Central memory CD4-positive, alpha-beta T cell (primary cell): ENCODE measurements around the gene SMG7.
A peak's percentile ranks its signal among the peaks of the same experiment; 100 is the strongest.

Source experiments
- DNase-seq: peaks from one replicate; pipeline ENCODE4 v3.0.0; 2022

Gene SMG7

DNA sequence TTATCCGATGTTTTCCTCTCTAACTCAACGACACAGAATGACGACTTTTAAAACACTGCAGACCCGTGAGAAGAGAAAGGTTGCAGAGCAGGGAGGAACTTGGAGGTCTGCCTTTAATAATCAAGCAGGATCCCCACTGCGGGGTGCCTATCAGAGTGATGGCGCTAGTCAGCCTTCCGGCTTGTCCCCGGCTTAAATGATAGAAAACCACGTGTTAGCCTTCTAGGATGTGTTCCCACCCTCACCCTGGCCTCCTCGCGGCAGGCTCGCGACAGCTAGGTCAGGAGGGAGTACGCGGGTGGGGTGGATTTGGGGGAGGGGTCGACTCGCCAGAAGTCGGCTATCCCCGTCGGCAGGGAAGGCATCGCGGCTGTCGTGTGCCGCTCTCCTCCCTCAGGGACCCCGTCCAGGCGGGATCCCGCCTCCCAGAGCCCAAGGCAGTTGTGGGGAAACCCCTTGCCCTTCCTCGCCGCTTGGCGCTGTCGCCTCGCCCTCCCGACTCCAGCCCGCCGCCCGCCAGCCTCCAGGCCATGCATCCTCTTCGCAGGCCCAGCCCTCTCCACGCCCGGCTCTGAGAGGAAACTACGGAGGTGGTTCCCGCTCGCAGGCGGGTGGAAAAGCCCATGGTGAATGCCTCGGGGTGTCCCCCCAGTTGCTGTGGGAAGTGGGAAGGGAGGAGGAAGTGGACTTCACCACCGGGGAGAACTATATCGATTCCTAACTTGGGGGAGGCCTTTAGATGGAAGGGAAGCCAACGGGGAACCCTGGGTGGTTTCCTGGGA is 1.1 kb upstream of the SMG7 start:
- DNase-seq, result peak; percentile 64

DNA sequence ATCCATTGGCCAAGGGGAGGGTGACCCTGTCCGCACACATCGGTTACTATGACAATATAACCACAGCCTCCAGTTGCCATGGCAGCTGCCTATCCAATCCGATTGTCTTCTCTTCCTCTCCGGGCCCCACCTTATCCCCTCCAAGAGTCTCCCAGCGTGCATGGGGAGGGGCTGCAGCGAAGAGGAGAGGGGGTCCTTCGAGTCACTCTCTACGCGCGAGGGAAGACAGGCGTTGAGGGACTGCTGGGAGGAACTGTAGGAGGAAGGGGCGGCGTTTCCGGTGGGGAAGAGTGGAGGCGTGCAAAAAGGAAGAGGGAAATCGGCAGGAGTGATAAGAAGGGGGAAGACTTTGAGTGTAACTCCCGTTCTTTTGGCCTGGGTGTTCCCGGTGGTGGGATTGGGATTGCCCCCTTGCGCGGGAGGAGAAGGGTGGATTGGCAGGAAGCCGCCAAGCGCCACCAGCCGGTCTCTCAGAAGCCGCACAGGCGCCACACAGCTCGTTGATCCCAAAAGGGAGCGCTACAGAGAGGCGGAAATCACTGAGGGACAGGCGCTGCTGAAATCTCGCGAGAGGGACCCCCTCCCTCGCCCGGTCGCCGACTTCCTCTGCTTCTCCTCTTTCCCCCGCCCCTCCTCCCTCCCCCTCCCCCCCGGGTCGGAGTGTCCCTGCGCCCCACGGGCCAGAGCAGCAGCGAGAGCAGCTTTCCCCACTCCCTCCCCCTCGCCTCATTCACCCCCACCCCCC is 384 bp upstream of the SMG7 start:
- DNase-seq, result peak; percentile 95

DNA sequence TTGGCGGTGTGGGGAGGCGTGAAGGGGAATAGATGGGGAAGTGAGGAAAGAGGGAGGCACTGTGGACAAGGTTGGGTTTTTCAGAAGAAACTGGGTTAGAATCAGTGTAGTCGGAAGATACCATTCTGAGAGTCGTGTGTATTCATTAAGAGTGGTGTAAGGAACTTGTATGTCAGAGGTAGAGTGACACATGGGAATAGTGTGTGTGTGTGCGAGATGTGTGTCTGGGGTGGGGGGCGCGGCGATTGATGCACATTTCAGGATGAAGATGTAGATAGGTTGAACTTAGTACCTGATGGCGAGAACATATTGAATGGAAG is 878 bp downstream of the SMG7 start:
- DNase-seq, result no peak

DNA sequence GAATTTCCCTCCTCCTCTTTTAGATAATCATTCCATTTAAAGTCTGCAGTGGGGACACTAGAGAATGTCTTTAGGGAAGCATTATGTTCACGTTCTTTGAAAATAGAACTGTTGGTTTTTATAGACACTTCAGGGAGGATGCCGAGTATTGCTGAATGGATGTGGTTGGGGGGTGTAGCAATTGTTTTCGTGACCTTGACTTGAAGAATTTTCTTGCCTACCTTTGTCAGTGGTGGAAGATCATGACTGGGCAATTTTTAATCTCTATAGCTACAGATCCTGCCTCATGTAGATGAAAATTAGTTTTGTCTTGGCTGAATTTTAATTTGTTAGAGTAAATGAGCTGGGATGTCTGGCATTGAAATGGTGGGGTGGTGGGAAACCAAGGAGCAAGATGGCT is 3.8 kb downstream of the SMG7 start:
- no peak for DNase-seq

DNA sequence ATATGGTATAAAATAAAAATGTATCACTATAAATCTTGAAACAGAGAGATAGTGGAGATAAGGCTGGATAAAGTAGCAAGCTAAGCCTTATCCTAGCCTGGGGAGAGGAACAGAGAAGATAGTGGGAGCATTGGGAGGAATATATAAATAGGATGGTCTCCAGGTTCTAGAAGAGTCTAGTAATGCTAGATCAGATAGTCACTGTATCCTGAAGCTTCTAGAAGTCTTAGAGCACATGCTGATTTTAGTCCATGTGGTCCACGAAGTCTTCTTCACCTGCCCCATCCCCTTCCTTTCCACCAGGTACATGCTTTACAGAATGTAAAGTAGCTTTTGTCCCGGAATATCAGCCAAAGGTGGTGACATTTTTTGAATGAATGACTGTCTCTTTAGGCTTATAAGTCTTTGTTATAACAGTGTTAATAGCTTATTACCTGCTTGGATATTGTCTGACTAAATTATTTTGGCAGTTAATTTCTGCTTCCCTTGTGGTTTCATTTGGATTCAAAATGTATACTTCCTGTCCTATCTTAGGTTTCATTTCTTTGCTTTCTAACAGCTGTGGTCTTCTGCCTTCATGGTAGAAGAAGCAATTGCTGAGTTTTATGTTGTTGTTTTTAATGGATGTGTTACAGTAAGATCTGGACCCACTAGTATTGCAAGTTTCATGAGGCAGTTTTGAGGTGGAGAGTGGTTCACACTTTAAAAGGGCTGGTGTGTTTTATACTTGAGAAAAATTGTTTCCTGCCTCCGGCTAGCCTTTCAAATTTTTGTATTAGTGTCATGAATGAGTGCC is 5.9 kb downstream of the SMG7 start:
- DNase-seq, result no peak

DNA sequence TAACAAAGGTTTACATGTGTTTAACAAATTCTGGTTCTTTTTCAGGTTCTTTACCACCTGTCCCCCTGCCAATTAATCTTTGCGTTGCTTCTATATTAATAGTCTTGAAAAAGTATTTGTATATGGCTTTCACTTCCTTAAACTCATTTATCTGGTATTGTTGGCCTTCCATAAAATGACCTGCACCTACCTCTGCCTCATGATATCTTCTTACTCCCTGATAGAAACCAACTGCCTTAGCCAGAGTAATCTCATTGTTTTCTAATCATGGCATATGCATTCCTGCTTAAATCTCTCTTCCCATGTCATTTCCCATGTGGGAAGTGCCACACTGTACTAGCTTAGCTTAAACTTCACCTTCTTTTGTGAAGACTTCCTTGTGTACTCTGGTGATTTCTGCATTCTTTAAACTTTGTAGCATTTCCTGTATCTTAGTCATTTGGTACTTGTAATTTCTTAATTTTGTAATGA is 8.7 kb downstream of the SMG7 start:
- DNase-seq, result no peak

DNA sequence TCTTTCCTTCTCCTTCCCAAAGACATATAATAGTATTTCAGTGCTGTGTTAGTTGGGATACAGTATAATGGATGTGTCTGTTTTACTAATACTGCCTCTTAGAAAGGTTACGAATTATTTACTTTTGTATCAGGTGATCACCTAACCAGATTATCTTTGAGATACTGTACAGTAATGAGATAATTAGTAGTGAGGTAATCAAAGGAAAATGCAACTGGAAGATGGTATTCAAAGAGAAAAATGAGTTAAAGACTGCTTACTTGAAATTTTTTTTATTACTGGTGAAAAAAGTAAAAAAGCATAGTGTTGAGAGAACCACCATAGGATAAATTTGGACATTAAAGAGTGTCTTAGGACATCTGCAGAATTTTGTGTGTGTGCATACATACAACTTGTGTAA is 10.9 kb downstream of the SMG7 start:
- no peak for DNase-seq

DNA sequence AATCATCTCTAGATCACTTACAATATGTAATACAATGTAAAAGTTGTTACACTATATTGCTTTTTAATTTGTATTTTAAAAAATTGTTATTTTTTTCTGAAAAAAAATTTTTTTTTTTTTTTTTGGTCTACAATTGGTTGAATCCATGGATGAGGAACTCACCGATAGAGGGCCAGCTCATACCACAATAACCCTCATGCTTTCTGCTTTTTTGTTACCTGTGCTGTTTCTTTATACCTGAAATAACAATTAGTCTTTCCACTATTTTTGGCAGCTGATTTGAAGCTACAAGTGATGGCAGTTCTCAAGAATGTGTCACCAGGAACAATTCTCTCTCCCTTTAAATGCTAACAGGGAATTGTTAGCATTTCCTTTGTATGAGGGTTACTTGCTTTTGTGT is 12.0 kb downstream of the SMG7 start:
- DNase-seq, result no peak

DNA sequence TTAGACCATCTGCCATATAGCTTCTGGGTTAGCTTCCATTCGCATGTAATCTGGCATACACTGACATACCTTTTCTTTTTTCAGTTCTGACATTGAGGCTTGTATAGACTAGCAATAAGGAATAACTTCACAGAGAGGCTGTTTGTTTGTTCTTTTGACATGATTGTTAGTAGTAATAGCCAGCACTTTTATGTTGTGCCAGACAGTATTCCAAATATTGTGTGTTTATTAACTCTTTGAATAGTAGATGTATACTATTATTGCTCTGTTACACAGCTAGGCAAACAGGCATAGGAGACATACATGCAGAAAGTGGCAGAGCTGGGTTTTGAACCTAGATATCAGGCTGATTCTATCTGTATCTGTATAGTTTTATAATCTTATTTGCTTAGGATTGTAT is 12.6 kb downstream of the SMG7 start:
- DNase-seq, result no peak

DNA sequence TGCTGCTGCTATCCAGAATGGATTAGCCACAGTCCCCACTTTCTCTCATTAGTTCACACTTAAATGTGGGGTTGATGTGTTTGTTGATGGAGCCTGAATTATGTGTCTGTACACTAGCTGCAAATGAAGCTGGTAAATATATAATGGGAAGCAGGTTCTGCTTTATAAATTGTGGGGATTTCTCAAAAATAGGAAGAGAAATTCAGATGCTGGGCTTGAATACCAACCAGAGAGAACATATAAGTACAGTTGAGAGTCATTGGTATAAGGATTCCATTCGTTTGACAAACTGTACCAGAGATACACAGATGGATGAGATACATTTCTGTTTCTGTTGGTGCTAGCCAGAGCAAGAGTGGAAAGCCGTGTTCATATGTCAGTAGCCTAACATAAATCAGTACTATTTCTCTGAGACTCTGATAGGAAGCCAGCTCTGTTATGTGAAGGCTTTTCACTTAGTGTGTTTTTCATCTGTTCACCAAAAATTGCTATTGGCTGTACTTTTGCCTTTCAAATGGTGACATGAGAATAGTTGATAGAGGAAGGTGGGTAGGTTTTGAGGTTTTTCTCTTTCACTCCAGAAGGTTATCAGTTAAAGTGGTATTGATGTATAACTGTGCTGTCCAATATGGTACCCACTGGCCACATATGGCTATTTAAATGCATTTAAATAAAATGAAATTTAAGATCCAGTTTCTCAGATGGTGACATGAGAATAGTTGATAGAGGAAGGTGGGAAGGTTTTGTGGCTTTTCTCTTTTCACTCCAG is 15.6 kb downstream of the SMG7 start:
- no peak for DNase-seq

DNA sequence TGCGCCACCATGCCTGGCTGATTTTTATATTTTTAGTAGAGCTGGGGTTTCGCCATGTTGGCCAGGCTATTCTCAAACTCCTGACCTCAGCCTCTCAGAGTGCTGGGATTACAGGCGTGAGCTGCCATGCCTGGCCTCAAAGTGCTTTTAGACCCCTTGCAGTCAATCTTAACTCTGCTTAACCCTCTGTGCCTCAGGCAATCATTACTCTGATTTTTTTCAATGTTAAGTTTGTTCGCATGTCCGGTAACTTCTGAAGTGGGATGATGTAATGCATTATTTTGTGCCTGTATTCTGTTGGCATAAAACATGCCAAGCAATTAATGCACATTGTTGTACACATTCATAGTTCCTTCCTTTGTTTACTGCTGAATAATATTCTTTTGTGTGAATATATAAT is 18.6 kb downstream of the SMG7 start:
- no peak for DNase-seq

DNA sequence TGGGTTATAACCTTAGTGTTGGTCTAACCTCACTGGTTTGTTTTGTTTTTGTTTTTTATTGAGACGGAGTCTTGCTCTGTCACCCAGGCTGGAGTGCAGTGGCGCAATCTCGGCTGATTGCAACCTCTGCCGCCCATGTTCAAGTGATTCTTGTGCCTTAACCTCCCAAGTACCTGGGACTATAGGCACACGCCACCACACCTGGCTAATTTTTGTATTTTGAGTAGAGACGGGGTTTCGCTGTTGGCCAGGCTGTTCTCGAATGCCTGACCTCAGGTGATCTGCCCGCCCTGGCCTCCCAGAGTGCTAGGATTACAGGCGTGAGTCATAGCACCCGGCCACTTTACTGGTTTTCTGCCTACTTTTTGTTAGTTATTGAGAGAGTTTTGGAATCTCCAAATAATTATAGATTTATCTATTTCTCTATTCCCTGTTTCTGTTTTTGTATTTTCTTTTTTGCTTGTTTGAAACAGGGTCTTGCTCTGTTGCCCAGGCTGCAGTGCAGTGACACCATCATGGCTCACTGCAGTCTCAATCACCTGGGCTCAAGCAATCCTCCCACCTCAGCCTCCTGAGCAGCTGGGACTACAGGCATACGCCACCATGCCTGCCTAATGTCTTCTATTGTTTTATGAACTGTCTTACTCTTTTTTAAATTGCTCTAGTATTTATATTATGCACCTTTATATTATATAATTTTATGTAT is 21.4 kb downstream of the SMG7 start:
- no peak for DNase-seq

DNA sequence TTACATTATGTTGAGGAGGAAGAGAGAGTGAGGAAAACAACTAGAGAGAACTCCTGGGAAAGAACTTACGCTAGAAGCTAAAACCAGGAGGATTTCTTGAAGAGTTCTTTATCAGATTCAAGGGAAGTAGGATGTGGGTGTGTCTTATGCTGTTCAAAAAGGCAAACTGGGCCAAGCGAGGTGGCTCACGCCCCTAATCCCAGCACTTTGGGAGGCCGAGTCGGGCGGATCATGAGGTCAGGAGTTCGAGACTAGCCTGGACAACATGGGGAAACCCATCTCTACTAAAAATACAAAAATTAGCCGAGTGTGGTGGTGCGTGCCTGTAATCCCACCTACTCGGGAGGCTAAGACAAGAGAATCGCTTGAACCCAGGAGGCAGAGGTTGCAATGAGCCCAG is 23.1 kb downstream of the SMG7 start:
- DNase-seq, result no peak

DNA sequence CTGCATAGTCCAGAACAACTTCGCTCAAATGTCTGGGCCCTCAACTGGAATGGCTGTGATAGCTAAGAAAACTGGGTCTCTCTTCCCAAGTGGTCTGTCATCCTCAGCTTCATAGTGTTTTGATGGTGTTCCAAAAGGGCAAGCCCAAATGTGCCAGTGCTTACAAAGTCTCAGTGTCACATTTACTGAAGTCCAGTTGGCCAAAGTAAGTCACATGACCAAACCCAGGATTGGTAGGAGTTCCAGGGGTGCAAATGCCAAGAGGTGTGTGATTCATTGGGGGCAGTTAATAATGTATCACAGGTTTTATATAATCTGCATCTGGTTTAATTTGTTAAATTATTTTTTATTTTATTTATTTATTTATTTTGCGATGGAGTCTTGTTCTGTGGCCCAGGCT is 24.9 kb downstream of the SMG7 start:
- no peak for DNase-seq

DNA sequence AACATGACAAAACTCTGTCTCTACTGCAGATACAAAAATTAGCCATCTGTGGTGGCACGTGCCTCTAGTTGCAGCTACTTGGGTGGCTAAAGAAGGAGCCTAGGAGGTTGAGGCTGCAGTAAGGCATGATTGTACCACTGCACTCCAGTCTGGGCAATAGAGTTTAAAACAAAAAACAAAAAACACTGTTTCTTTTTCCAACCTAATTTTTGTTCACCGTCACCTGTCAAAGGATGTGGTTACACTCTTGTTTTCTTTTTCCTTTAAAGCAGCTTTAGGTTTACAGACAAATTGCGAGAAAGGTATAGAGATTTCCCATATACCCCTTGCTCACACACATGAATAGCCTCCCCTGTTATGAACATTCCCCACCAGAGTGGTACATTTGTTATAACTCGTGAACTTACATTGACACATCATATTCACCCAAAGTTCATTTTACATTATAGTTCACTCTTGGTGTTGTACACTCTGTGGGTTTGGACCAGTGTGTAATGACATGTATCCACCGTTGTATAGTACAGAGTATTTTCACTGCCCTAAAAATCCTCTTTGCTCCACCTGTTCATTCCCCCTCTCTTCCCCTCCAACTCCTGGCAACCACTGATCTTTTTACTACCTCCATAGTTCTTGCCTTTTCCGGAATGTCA is 26.2 kb downstream of the SMG7 start:
- DNase-seq, result peak; percentile 12

DNA sequence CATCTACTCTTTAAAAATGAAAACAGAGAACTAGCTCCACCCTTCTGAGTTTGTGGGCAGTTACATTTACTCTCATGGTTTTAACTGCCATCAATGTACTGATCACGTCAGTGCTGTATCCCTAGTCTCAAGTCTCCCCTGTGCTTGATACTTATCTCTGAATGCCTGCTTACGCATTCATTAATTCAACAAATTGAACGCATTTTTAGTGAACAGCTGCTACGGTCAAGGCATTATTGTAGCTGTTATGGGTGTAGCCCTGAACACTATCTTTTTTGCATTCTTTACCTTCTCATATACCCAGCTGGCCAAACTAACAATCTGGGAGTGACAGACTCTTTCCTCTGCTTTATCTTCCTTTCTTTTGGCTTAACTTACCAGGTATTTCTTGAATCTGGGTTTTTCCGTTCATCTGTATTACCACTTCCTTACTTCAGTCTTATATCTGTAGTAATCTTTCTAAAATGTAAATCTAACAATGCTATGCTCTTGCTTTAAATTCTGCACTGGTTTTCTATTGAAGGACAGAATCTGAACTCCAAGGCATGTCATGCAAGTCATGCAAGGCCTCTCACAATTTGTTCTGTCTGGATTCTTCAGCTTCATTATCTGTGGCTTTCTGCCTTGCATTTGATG is 33.3 kb downstream of the SMG7 start:
- DNase-seq, result no peak

DNA sequence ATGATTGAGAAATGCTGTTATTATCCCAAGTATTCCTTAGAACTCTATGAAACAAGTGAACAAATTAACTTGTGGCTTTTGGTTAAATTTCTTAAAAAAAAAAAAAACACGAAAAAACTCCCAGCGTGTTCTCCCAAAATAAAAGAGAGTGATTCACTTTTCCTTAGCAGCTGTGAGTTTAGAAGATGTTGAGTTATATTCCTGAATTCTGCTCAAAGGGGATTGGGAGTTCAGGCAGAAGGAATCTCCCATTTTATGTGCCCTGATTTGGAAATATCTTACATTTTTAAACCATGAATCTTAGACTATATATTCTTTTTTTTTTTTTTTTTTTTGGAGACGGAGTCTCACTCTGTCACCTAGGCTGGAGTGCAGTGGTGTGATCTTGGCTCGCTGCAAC is 34.3 kb downstream of the SMG7 start:
- DNase-seq, result no peak

DNA sequence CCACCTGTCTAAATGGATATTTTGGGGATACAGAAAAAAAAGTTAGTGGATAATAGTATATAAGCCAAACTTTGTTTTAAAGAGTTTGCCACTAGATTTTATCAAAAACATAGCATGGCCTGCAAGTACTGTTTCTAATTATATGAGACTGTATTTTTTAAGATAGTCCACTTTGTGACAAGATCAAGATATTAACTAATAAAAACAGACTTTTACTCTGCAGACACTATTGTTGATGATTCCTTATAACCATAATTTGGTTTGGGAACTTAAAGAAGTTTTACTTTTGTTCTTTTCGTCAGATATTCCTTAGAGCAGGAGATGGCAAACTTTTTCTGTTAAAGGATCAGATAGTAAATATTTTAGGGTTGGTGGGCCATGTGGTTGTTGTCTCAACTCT is 36.4 kb downstream of the SMG7 start:
- DNase-seq, result no peak

DNA sequence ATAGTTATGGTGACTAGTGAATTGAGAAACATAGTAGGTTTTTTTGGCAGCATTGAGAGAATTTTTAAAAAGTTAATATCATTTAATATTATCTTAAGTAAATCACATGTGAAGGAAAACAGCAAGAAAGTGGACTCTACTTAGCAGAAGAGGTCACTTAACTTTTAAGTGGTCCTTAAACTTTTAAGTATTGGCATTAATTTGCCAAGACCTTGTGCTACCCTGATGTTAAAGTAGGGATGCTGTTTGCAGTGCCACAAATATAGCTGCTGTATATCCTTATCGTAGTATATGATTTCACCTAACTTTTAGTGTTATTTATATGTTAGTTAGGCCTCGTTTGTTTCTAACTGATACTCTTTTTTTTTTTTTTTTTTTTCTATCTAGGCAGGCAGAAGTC is 40.2 kb downstream of the SMG7 start:
- no peak for DNase-seq

DNA sequence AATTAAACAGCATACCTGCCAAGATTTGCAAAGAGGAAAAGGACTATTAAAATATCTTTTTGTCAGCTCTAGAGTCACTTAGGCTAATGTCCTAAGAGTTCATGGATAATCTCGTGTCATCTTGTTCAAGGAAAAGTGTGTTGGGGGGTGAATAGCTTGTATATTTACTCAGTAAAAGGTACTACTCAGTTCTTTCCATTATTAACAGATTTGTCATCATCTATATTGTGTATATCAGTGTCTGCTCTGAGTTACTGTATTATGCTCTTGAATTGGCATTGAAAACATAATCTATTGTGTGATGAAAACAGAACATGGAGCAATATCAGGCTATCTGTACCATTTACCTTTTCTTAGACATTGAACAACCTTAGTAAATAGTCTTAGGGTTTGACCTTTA is 41.9 kb downstream of the SMG7 start:
- DNase-seq, result no peak

DNA sequence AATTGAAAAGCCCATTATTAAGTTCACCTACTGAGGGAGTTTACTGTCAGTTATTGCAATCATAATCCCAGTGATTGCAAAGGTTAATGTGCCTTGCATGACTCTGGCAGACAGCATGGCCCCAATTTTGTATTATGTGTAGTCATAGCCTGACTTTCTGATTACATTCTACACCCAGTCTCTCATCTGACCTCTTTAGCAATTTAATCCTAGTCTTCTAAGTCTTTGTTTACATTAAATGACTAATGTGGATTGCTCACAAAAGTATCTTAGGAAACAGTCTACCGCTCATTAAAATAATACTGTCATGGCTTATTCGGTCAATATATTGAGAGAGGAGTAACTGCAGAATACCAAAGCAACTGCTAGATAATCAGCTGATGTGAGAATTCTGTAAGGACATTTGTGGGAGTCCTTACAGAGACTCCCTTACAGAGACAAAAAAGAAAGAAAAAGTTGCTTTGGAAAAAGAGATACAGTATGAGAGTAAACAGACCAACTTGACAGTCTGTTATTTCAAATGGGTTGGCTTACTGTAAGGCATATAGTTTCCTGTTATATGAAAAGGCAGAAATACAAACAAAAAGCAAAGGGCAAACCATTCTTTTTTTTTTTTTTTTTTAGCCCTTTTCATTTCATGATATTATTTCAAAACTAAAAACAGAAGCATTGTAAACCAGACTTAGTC is 42.8 kb downstream of the SMG7 start:
- DNase-seq, result no peak
